IMR-90 (cell line): ENCODE results near the gene HLA-A. TPM values are rescaled to one million over a fixed set of nuclear protein-coding genes. Genes with fewer than 3 reads are reported as not detected.

Source experiments
- ATAC-seq: fragments of 200-7000 bp; cut with Tn5 transposase; 2 replicates; pipeline ENCODE4 v1.9.1; 2020; ENCODE audit warnings: low read depth, mild to moderate bottlenecking, moderate library complexity
- BruUV-seq: library from RNA; stranded (reverse); fragments of 400-500 nt; replicated peaks from 2 replicates; lab custom pipeline; 2021; lab: Mats Ljungman, UMichigan
- CTCF ChIA-PET: fragments of 300-600 bp; formaldehyde crosslinking; extraction: SDS; loops from one replicate; lab custom pipeline; 2021; ENCODE audit warnings: antibody characterized with exemption; lab: Yijun Ruan, JAX
- POLR2A ChIA-PET: fragments of 300-600 bp; sonication (Branson Sonifier 250); formaldehyde crosslinking; loops from one replicate; lab custom pipeline; 2022; ENCODE audit warnings: antibody characterized with exemption; ENCODE audit not compliant: unreplicated experiment; lab: Charles Lee
- DNase-seq: peaks from one replicate; pipeline ENCODE4 v3.0.0; 2013
- H2AFZ ChIP-seq: replicated peaks from 2 replicates; pipeline ENCODE3; 2013; ENCODE audit warnings: low read length, mild to moderate bottlenecking; ENCODE audit not compliant: poor library complexity
- H2AK5ac ChIP-seq: 2 replicates; pipeline ENCODE4 v1.6.1; 2013; ENCODE audit warnings: low read depth, low read length, inconsistent platforms
- H2AK9ac ChIP-seq: replicated peaks from 2 replicates; pipeline ENCODE3; 2013; ENCODE audit warnings: mild to moderate bottlenecking, low read depth, low read length, moderate library complexity; ENCODE audit not compliant: poor library complexity
- H2BK120ac ChIP-seq: 2 replicates; pipeline ENCODE4 v1.6.1; 2013; ENCODE audit warnings: low read depth, low read length, inconsistent platforms
- H2BK15ac ChIP-seq: 3 replicates; pipeline ENCODE4 v1.6.1; 2013; ENCODE audit warnings: low read depth, low read length, inconsistent platforms
- H2BK20ac ChIP-seq: 2 replicates; pipeline ENCODE4 v1.6.1; 2013; ENCODE audit warnings: low read depth, mild to moderate bottlenecking, inconsistent platforms, low read length, moderate library complexity
- H2BK5ac ChIP-seq: 2 replicates; pipeline ENCODE4 v1.6.1; 2013; ENCODE audit warnings: mild to moderate bottlenecking, low read depth, low read length, inconsistent platforms; ENCODE audit not compliant: poor library complexity, severe bottlenecking
- H3K14ac ChIP-seq: replicated peaks from 2 replicates; pipeline ENCODE4 v1.6.1; 2013; ENCODE audit warnings: low read depth, low read length, inconsistent platforms
- H3K18ac ChIP-seq: 2 replicates; pipeline ENCODE4 v1.6.1; 2013; ENCODE audit warnings: low read depth, low read length, control low read depth
- H3K23ac ChIP-seq: 2 replicates; pipeline ENCODE4 v1.6.1; 2013; ENCODE audit warnings: low read depth, low read length, inconsistent platforms
- H3K27ac ChIP-seq: 2 replicates; pipeline ENCODE4 v1.5.1; 2013; ENCODE audit warnings: mild to moderate bottlenecking, control low read depth, low read length; ENCODE audit not compliant: insufficient read depth
- H3K27me3 ChIP-seq: 2 replicates; pipeline ENCODE4 v1.6.1; 2013; ENCODE audit warnings: low read length; ENCODE audit not compliant: control insufficient read depth, insufficient read depth
- H3K36me3 ChIP-seq: 2 replicates; pipeline ENCODE4 v1.6.1; 2013; ENCODE audit warnings: low read length, mixed read lengths; ENCODE audit not compliant: control insufficient read depth, insufficient read depth
- H3K4ac ChIP-seq: 2 replicates; pipeline ENCODE4 v1.6.1; 2013; ENCODE audit warnings: low read depth, low read length, inconsistent platforms
- H3K4me1 ChIP-seq: 2 replicates; pipeline ENCODE4 v1.6.1; 2013; ENCODE audit warnings: low read length, mixed read lengths; ENCODE audit not compliant: control insufficient read depth, insufficient read depth
- H3K4me2 ChIP-seq: 2 replicates; pipeline ENCODE4 v1.6.1; 2013; ENCODE audit warnings: low read depth, mild to moderate bottlenecking, control low read depth, low read length, moderate library complexity
- H3K4me3 ChIP-seq: 2 replicates; pipeline ENCODE4 v1.5.1; 2013; ENCODE audit warnings: low read depth, mild to moderate bottlenecking, control low read depth, low read length, moderate library complexity; ENCODE audit not compliant: insufficient read depth
- H3K56ac ChIP-seq: 2 replicates; pipeline ENCODE4 v1.6.1; 2013; ENCODE audit warnings: low read length, inconsistent platforms; ENCODE audit not compliant: insufficient read depth; ENCODE audit errors: extremely low read depth
- H3K79me1 ChIP-seq, 2 experiments: 2 replicates each; pipeline ENCODE4 v1.6.1; 2013; ENCODE audit warnings: low read length in 2 of 2, inconsistent platforms in 1 of 2, low read depth in 1 of 2
- H3K9ac ChIP-seq: 2 replicates; pipeline ENCODE4 v1.6.1; 2013; ENCODE audit warnings: low read depth, low read length, control low read depth
- H3K9me1 ChIP-seq: 2 replicates; pipeline ENCODE4 v1.6.1; 2013; ENCODE audit warnings: low read length, inconsistent platforms; ENCODE audit not compliant: insufficient read depth
- H3K9me3 ChIP-seq: 2 replicates; pipeline ENCODE4 v1.6.1; 2013; ENCODE audit warnings: low read length; ENCODE audit not compliant: control insufficient read depth, insufficient read depth
- H4K20me1 ChIP-seq: 2 replicates; pipeline ENCODE4 v1.6.1; 2013; ENCODE audit warnings: low read length, inconsistent platforms; ENCODE audit not compliant: insufficient read depth
- H4K5ac ChIP-seq: 2 replicates; pipeline ENCODE4 v1.6.1; 2013; ENCODE audit warnings: mild to moderate bottlenecking, low read depth, low read length, control low read depth
- H4K8ac ChIP-seq, 2 experiments: 2 replicates each; pipeline ENCODE4 v1.6.1; 2013; ENCODE audit warnings: low read depth in 2 of 2, low read length in 2 of 2, control low read depth in 1 of 2, inconsistent platforms in 1 of 2
- H4K91ac ChIP-seq: 2 replicates; pipeline ENCODE4 v1.6.1; 2013; ENCODE audit warnings: low read depth, low read length, inconsistent platforms; ENCODE audit not compliant: insufficient read depth
- BHLHE40 ChIP-seq: fragments of 150-350 bp; IDR thresholded peaks from 2 replicates; pipeline ENCODE4 v1.6.1; 2016; ENCODE audit warnings: mild to moderate bottlenecking, low read depth, low read length
- CEBPB ChIP-seq: IDR thresholded peaks from 2 replicates; pipeline ENCODE4 v1.6.1; 2012; ENCODE audit warnings: low read depth, low read length, improper control_type of control experiment
- CHD1 ChIP-seq: IDR thresholded peaks from 2 replicates; pipeline ENCODE4 v1.6.1; 2012; ENCODE audit warnings: low read depth, low read length, improper control_type of control experiment
- FOS ChIP-seq: fragments of 150-350 bp; IDR thresholded peaks from 2 replicates; pipeline ENCODE4 v1.6.1; 2016; ENCODE audit warnings: low read depth, low read length
- MAFK ChIP-seq: IDR thresholded peaks from 2 replicates; pipeline ENCODE4 v1.6.1; 2012; ENCODE audit warnings: low read depth, low read length, improper control_type of control experiment
- MAZ ChIP-seq: IDR thresholded peaks from 2 replicates; pipeline ENCODE4 v1.6.1; 2012; ENCODE audit warnings: low read depth, mild to moderate bottlenecking, low read length, improper control_type of control experiment, moderate library complexity, borderline replicate concordance
- MXI1 ChIP-seq: IDR thresholded peaks from 2 replicates; pipeline ENCODE4 v1.6.1; 2012; ENCODE audit warnings: low read depth, mild to moderate bottlenecking, low read length, moderate library complexity, borderline replicate concordance
- NFE2L2 ChIP-seq: fragments of 150-350 bp; IDR thresholded peaks from 2 replicates; pipeline ENCODE4 v1.6.1; 2016; ENCODE audit warnings: low read depth, mild to moderate bottlenecking, low read length
- POLR2A ChIP-seq: IDR thresholded peaks from 2 replicates; pipeline ENCODE4 v1.6.1; 2012; ENCODE audit warnings: mild to moderate bottlenecking, low read depth, low read length
- RCOR1 ChIP-seq: IDR thresholded peaks from 2 replicates; pipeline ENCODE4 v1.6.1; 2012; ENCODE audit warnings: mild to moderate bottlenecking, low read length, improper control_type of control experiment; ENCODE audit not compliant: insufficient replicate concordance
- SMC3 ChIP-seq: fragments of 150-350 bp; IDR thresholded peaks from 2 replicates; pipeline ENCODE4 v1.6.1; 2016; ENCODE audit warnings: low read depth, mild to moderate bottlenecking, antibody characterized with exemption, low read length, moderate library complexity
- WGBS, 2 experiments: methylation state at CpG; one replicate each; pipeline versions ENCODE4 v1.1.5 to v1.1.7; 2013; ENCODE audit warnings: missing lambda C conversion rate in 2 of 2; ENCODE audit not compliant: insufficient read length in 1 of 2; ENCODE audit errors: extremely low coverage in 2 of 2; 5-methylcytosine and 5-hydroxymethylcytosine counted together
- dilution Hi-C: fragments of 300-500 bp; cut with HindIII; formaldehyde crosslinking; loops from one replicate; pipeline ENCODE4 v1.14.3; 2018; ENCODE audit warnings: low sequenced_read_pairs; ENCODE audit not compliant: unreplicated experiment
- in situ Hi-C: fragments of 300-500 bp; cut with MboI; formaldehyde crosslinking; loops from 3 replicates; pipeline ENCODE4 v1.14.3; 2019; ENCODE audit warnings: low sequenced_read_pairs, inconsistent platforms, mixed read lengths
- intact Hi-C: fragments of 100-400 bp; cut with micrococcal nuclease; formaldehyde crosslinking; loops from 2 replicates; pipeline ENCODE4 v1.10.0; 2022
- polyA plus RNA-seq, 3 experiments: library from polyadenylated mRNA; depleted of rRNA; stranded (reverse); fragments of >200 nt; gene quantifications; 2 replicates each; pipeline ENCODE4 v1.2.3, GENCODE V29; 2012; ENCODE audit warnings: low replicate concordance in 1 of 3
- total RNA-seq: library from RNA; depleted of rRNA; stranded (reverse); fragments of >200 nt; gene quantifications from 2 replicates; pipeline ENCODE4 v1.2.3, GENCODE V29; 2012
- TF ChIP-seq, protein P1 (sequence below): fragments of 150-350 bp; IDR thresholded peaks from 2 replicates; pipeline ENCODE4 v1.6.1; 2017; ENCODE audit warnings: mild to moderate bottlenecking, antibody characterized with exemption, low read length, low read depth
- TF ChIP-seq, protein P2 (sequence below): fragments of 150-350 bp; IDR thresholded peaks from 2 replicates; pipeline ENCODE4 v1.6.1; 2016; ENCODE audit warnings: low read depth, mild to moderate bottlenecking, low read length, moderate library complexity, borderline replicate concordance

Gene HLA-A
- total and polyA plus RNA-seq, 2 of the 4 experiments (the other 2 are of a cell fraction): 94.5 to 218 TPM

DNA sequence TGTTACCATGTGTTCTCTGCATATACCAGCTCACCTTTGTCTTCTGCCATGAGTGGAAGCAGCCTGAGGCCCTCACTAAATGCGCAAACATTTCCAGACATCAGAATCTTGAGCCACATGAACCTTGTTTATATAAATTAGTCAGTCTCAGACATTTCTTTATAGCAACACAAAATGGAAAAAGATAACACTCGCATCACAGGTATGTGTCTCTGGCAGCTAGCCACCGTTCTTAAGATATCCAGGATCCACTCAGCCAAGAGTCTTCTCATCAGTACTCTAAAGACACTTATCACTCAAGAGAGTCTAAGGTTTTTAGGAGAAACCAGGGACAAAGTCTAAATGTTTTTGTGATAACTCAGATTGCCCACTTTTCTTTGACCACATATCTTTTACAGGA lies 43.1 kb upstream of the HLA-A start:
- no peak overlapping the region for H2BK120ac ChIP-seq
- no peak overlapping the region for H2BK20ac ChIP-seq
- H4K5ac ChIP-seq: no peak overlapping the region
- no peak overlapping the region for H4K91ac ChIP-seq
- no peak overlapping the region for H4K8ac ChIP-seq
- no peak overlapping the region for H3K23ac ChIP-seq
- dilution Hi-C loops (no loop called here), in situ Hi-C loops (no loop called here), intact Hi-C loops (no loop called here)
- H3K14ac ChIP-seq: no peak overlapping the region
- no peak overlapping the region for H3K56ac ChIP-seq
- H2AK9ac ChIP-seq: no peak overlapping the region
- no CpG with 5 or more reads among the region's 3 CpGs for WGBS, 2 experiments
- H3K79me1 ChIP-seq: no peaks in the 10 kb centered on the region
- no peak overlapping the region for H2BK15ac ChIP-seq
- no peak overlapping the region for H3K9ac ChIP-seq
- H3K4ac ChIP-seq: no peak overlapping the region
- no peaks in the 10 kb centered on the region for H3K4me1 ChIP-seq
- no peak overlapping the region for H3K27ac ChIP-seq
- H2AFZ ChIP-seq: no peak overlapping the region
- H2AK5ac ChIP-seq: no peak overlapping the region
- BruUV-seq: no TSS peak
- ChIA-PET POLR2A (no interaction called here), CTCF (no interaction called here)
- peaks cover under 1% of the 10 kb centered on the region; the same call in 1 of the 2 replicates for H3K27me3 ChIP-seq
- no peak for ATAC-seq
- no peaks in the 10 kb centered on the region for H3K36me3 ChIP-seq
- no peak overlapping the region for H3K4me2 ChIP-seq
- H3K9me1 ChIP-seq: no peaks in the 10 kb centered on the region
- no peak for DNase-seq
- H3K18ac ChIP-seq: no peak overlapping the region
- no peaks in the 10 kb centered on the region for H4K20me1 ChIP-seq
- H2BK5ac ChIP-seq: no peak overlapping the region
- no peaks in the 10 kb centered on the region for H3K9me3 ChIP-seq
- no peak for TF ChIP-seq BHLHE40
- TF ChIP-seq MXI1: no peak
- no peak for TF ChIP-seq MAFK
- TF ChIP-seq RCOR1: no peak
- no peak for TF ChIP-seq SMC3
- TF ChIP-seq MAZ: no peak
- no peak for TF ChIP-seq CEBPB
- TF ChIP-seq, protein P1, sequence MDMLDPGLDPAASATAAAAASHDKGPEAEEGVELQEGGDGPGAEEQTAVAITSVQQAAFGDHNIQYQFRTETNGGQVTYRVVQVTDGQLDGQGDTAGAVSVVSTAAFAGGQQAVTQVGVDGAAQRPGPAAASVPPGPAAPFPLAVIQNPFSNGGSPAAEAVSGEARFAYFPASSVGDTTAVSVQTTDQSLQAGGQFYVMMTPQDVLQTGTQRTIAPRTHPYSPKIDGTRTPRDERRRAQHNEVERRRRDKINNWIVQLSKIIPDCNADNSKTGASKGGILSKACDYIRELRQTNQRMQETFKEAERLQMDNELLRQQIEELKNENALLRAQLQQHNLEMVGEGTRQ: no peak
- TF ChIP-seq, protein P2, sequence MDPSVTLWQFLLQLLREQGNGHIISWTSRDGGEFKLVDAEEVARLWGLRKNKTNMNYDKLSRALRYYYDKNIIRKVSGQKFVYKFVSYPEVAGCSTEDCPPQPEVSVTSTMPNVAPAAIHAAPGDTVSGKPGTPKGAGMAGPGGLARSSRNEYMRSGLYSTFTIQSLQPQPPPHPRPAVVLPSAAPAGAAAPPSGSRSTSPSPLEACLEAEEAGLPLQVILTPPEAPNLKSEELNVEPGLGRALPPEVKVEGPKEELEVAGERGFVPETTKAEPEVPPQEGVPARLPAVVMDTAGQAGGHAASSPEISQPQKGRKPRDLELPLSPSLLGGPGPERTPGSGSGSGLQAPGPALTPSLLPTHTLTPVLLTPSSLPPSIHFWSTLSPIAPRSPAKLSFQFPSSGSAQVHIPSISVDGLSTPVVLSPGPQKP: no peak
- TF ChIP-seq CHD1: no peak
- no peak for TF ChIP-seq FOS
- TF ChIP-seq POLR2A: no peak
- TF ChIP-seq NFE2L2: no peak
- no peak overlapping the region for H3K4me3 ChIP-seq
